ENCODE data around the gene COL3A1.

COL3A1 gene

GRCh38 chr2:189013031-189013430 lies 38.9 kb downstream of the COL3A1 start:
- no peak for TF ChIP-seq CTCF (IDR thresholded peaks at IDR 0.05)

- TF ChIP-seq CTCF (IDR thresholded peaks at IDR 0.05) = no peak
These were observed 39.7 kb downstream of the COL3A1 start for GRCh38 chr2:189013671-189014448.

- no peak for TF ChIP-seq CTCF (IDR thresholded peaks at IDR 0.05)
These were observed 40.4 kb downstream of the COL3A1 start for GRCh38 chr2:189014449-189015138.

GRCh38 chr2:189015359-189015758 lies 41.2 kb downstream of the COL3A1 start:
- TF ChIP-seq CTCF (IDR thresholded peaks at IDR 0.05) = no peak

- TF ChIP-seq CTCF (IDR thresholded peaks at IDR 0.05) = no peak
These were observed 42.2 kb downstream of the COL3A1 start for GRCh38 chr2:189016311-189016861.

GRCh38 chr2:189018631-189019030 lies 44.5 kb downstream of the COL3A1 start:
- no peak for TF ChIP-seq CTCF (IDR thresholded peaks at IDR 0.05)

- TF ChIP-seq CTCF (IDR thresholded peaks at IDR 0.05) = no peak
These were observed 46.0 kb downstream of the COL3A1 start for GRCh38 chr2:189020179-189020578.
